ENCODE data around the gene ADSS1. TPM values are rescaled to one million over a fixed set of nuclear protein-coding genes. Genes with fewer than 3 reads are reported as not detected.

Gene ADSS1
- total and polyA plus RNA-seq, 9 donors, result 2.6 to 9.8 (median 4.1) TPM

GRCh38 chr14:104755621-104756020, 31.6 kb downstream of the ADSS1 start:
- TF ChIP-seq EP300 (IDR thresholded peaks at IDR 0.05) (no peak), POLR2A (IDR thresholded peaks at IDR 0.05) (no peak), CTCF (IDR thresholded peaks at IDR 0.05) (no peak)
- no peaks in the 10 kb centered on the region for H3K36me3 ChIP-seq
- 63 to 69% (median 63%) methylated on average over 11 of the region's 11 CpGs for WGBS, 3 donors
- intact Hi-C loops (cut with DNase I), result no loop called here
- no peak for DNase-seq
- H3K4me3 ChIP-seq, result no peak overlapping the region
- H3K4me1 ChIP-seq (ENCODE audit: insufficient read depth), result peaks cover 13% of the 10 kb centered on the region
- H3K27ac ChIP-seq, result no peak overlapping the region
- H3K9me3 ChIP-seq, result no peaks in the 10 kb centered on the region
- no peaks in the 10 kb centered on the region for H3K27me3 ChIP-seq

GRCh38 chr14:104756477-104757237, 32.6 kb downstream of the ADSS1 start:
- Histone ChIP-seq H3K9me3 (no peaks in the 10 kb centered on the region), H3K4me1 (ENCODE audit: insufficient read depth) (peaks cover 13% of the 10 kb centered on the region), H3K36me3 (no peaks in the 10 kb centered on the region), H3K27ac (no peak overlapping the region), H3K27me3 (no peaks in the 10 kb centered on the region), H3K4me3 (no peak overlapping the region)
- TF ChIP-seq CTCF (IDR thresholded peaks at IDR 0.05) (no peak), POLR2A (IDR thresholded peaks at IDR 0.05) (no peak), EP300 (IDR thresholded peaks at IDR 0.05) (no peak)
- intact Hi-C loops (cut with DNase I), result no loop called here
- WGBS, 3 donors, result 78 to 81% (median 79%) methylated on average over 25 to 27 of the region's 27 CpGs
- no peak for DNase-seq

GRCh38 chr14:104757238-104757585, 33.2 kb downstream of the ADSS1 start:
- H3K9me3 ChIP-seq, result no peaks in the 10 kb centered on the region
- H3K27ac ChIP-seq, result no peak overlapping the region
- H3K4me3 ChIP-seq, result no peak overlapping the region
- intact Hi-C loops (cut with DNase I), result no loop called here
- no peak for DNase-seq
- no peaks in the 10 kb centered on the region for H3K36me3 ChIP-seq
- peaks cover 9% of the 10 kb centered on the region for H3K4me1 ChIP-seq (ENCODE audit: insufficient read depth)
- no peak for TF ChIP-seq CTCF (IDR thresholded peaks at IDR 0.05)
- TF ChIP-seq POLR2A (IDR thresholded peaks at IDR 0.05), result no peak
- no peak for TF ChIP-seq EP300 (IDR thresholded peaks at IDR 0.05)
- 80 to 88% (median 85%) methylated on average over 10 of the region's 10 CpGs for WGBS, 3 donors
- no peaks in the 10 kb centered on the region for H3K27me3 ChIP-seq

GRCh38 chr14:104757681-104758392, 33.8 kb downstream of the ADSS1 start:
- WGBS, 3 donors, result 84 to 89% (median 88%) methylated on average over 19 of the region's 19 CpGs
- H3K36me3 ChIP-seq, result no peaks in the 10 kb centered on the region

More at GRCh38 chr14:104757681-104758392, 33.8 kb downstream of the ADSS1 start:
- H3K27me3 ChIP-seq, result no peaks in the 10 kb centered on the region
- intact Hi-C loops (cut with DNase I), result no loop called here
- TF ChIP-seq POLR2A (IDR thresholded peaks at IDR 0.05) (no peak), EP300 (IDR thresholded peaks at IDR 0.05) (no peak), CTCF (IDR thresholded peaks at IDR 0.05) (no peak)
- DNase-seq, result no peak
- no peaks in the 10 kb centered on the region for H3K9me3 ChIP-seq
- no peak overlapping the region for H3K4me3 ChIP-seq
- H3K4me1 ChIP-seq (ENCODE audit: insufficient read depth), result peaks cover 9% of the 10 kb centered on the region
- no peak overlapping the region for H3K27ac ChIP-seq
